Karpas-422 (cell line): Measurements from ENCODE around the gene ELF1. TPM values are rescaled to one million over a fixed set of nuclear protein-coding genes. Genes with fewer than 3 reads are reported as not detected.
"Not testable (repeated sequence)": the region's sequence is repeated elsewhere in the genome, so short reads cannot be mapped to it uniquely, and the experiment has no call there.

Source experiments
- DNase-seq: peaks from one replicate; pipeline ENCODE4 v3.0.0-alpha.2; 2015
- H2AFZ ChIP-seq: fragments of 200-600 bp; sonication (generic); 2 replicates; pipeline ENCODE4 v1.6.1; 2014; ENCODE audit warnings: antibody characterized with exemption, low read length, mixed read lengths
- H3K27ac ChIP-seq: fragments of 200-600 bp; sonication (generic); 2 replicates; pipeline ENCODE4 v1.5.1; 2014; ENCODE audit warnings: mild to moderate bottlenecking, low read length, moderate library complexity
- H3K27me3 ChIP-seq: fragments of 200-600 bp; sonication (generic); 2 replicates; pipeline ENCODE4 v1.6.1; 2014; ENCODE audit warnings: low read length, mixed read lengths
- H3K36me3 ChIP-seq: fragments of 200-600 bp; sonication (generic); 2 replicates; pipeline ENCODE4 v1.6.1; 2014; ENCODE audit warnings: low read length, mixed read lengths; ENCODE audit not compliant: insufficient read depth
- H3K4me1 ChIP-seq: fragments of 200-600 bp; sonication (generic); 2 replicates; pipeline ENCODE4 v1.6.1; 2014; ENCODE audit warnings: mild to moderate bottlenecking, low read length, mixed read lengths
- H3K4me2 ChIP-seq: fragments of 200-600 bp; sonication (generic); 2 replicates; pipeline ENCODE4 v1.6.1; 2014; ENCODE audit warnings: low read length, low read depth, mild to moderate bottlenecking; ENCODE audit not compliant: poor library complexity, severe bottlenecking
- H3K4me3 ChIP-seq: fragments of 200-600 bp; sonication (generic); 2 replicates; pipeline ENCODE4 v1.5.1; 2014; ENCODE audit warnings: mild to moderate bottlenecking, antibody characterized with exemption, low read length, mixed read lengths
- H3K79me2 ChIP-seq: fragments of 200-600 bp; sonication (generic); 2 replicates; pipeline ENCODE4 v1.6.1; 2014; ENCODE audit warnings: mild to moderate bottlenecking, low read length, mixed read lengths
- H3K9ac ChIP-seq: fragments of 200-600 bp; sonication (generic); 2 replicates; pipeline ENCODE4 v1.6.0; 2014; ENCODE audit warnings: low read length
- H3K9me2 ChIP-seq: fragments of 200-600 bp; sonication (generic), shearing (Covaris generic); replicated peaks from 2 replicates; pipeline ENCODE4 v1.6.0; 2014; ENCODE audit warnings: mild to moderate bottlenecking, low read length, moderate library complexity; ENCODE audit not compliant: insufficient read depth
- H3K9me3 ChIP-seq: fragments of 300-700, 200-600 bp; sonication (generic); 2 replicates; pipeline ENCODE4 v1.6.1; 2014; ENCODE audit warnings: low read length, mixed read lengths
- H4K20me1 ChIP-seq: fragments of 200-600 bp; sonication (generic); 2 replicates; pipeline ENCODE4 v1.6.1; 2014; ENCODE audit warnings: mild to moderate bottlenecking, antibody characterized with exemption, low read length, low read depth; ENCODE audit not compliant: insufficient read depth
- total RNA-seq: library from RNA; depleted of rRNA; stranded (reverse); fragments of >200 nt; shearing (Covaris generic); gene quantifications from 2 replicates; pipeline ENCODE4 v1.2.3, GENCODE V29; 2014; ENCODE audit warnings: low replicate concordance; rRNA removed

ELF1 gene
- total RNA-seq, 1 experiment from 2014 or later: 84.0 TPM

DNA sequence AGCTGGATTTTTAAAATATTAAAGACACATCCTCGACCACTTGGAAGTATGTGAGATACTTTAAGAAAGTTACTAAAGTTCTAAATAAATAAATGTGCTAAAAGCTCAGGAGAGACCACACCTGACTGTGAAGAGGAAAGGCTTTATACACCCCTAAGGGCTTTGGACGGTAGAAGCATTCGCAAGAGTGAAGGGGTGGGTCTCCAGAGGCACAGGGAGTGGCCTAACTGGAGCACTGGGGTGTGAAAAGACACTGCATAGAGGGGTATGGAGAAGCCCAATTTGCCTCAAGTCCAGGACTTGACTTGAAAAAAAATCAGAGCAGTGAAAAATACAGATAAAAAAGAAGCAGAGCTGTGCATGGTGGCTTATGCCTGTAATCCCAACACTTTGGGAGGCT is 125.5 kb downstream of the ELF1 start:
- H3K27ac ChIP-seq, H3K27me3 ChIP-seq, DNase-seq, H4K20me1 ChIP-seq, H3K79me2 ChIP-seq, H2AFZ ChIP-seq, H3K4me2 ChIP-seq, H3K4me3 ChIP-seq, H3K9ac ChIP-seq, H3K9me3 ChIP-seq, H3K9me2 ChIP-seq, H3K36me3 ChIP-seq: not testable (repeated sequence)
- peaks cover 17% of the 10 kb centered on the region for H3K4me1 ChIP-seq

DNA sequence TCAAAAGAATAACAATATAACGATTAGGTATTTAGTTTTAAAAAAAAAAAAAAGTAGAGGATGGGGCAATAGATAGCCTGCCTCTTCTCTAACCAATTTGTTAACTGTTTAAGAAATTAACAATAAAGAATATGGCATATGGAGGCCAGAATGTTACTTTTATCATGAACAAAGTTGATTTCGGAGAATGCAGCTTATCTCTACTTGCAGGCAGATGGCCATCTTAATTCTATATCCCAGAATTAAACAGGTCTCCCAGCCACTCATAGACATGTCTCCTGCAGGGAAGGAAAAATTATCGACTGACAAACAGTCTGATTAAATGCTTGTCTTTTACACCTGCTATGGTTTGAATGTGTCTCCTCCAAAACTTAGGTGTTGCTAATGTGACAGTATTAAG is 133.1 kb downstream of the ELF1 start:
- Histone ChIP-seq H3K4me2 (peak overlapping the region; percentile 6), H3K4me3 (no peak overlapping the region), H3K4me1 (peaks cover 10% of the 10 kb centered on the region), H3K9ac (no peak overlapping the region), H3K27me3 (no peaks in the 10 kb centered on the region), H3K27ac (no peak overlapping the region), H3K9me2 (no peaks in the 10 kb centered on the region), H3K36me3 (0 out of 2 replicates have a peak, but pooled peaks cover 2% of the 10 kb centered on the region), H2AFZ (no peak overlapping the region), H4K20me1 (no peaks in the 10 kb centered on the region), H3K9me3 (no peaks in the 10 kb centered on the region), H3K79me2 (peaks cover 10% of the 10 kb centered on the region; the same call in 1 of the 2 replicates)
- no peak for DNase-seq

GRCh38 chr13:40884175-40884574 is 134.9 kb downstream of the ELF1 start:
- not testable (repeated sequence) for H3K9me2 ChIP-seq, H3K4me3 ChIP-seq, H3K4me1 ChIP-seq, H3K4me2 ChIP-seq, H3K9me3 ChIP-seq, H3K36me3 ChIP-seq, H3K79me2 ChIP-seq, H3K27ac ChIP-seq, DNase-seq, H3K27me3 ChIP-seq, H3K9ac ChIP-seq, H2AFZ ChIP-seq, H4K20me1 ChIP-seq

Other genes with a start within 250 kb of the ELF1 start
- gene MRPS31, start 248.1 kb downstream of the ELF1 start, total RNA-seq: 42.4 and 52.6 TPM in 2 replicates
- 25.3 and 44.5 TPM in 2 replicates for gene SLC25A15, start 229.7 kb downstream of the ELF1 start, total RNA-seq
- 4.5 and 6.0 TPM in 2 replicates for gene WBP4, start 42.2 kb upstream of the ELF1 start, total RNA-seq
- gene KBTBD6, start 113.5 kb upstream of the ELF1 start, total RNA-seq: 7.5 TPM in 2 replicates
- gene KBTBD7, start 175.3 kb upstream of the ELF1 start, total RNA-seq: 3.4 and 5.2 TPM in 2 replicates
- 15.1 and 34.2 TPM in 2 replicates for gene MTRF1, start 244.3 kb upstream of the ELF1 start, total RNA-seq